Measurements from ENCODE around the gene WDR87. TPM values are rescaled to one million over a fixed set of nuclear protein-coding genes. Genes with fewer than 3 reads are reported as not detected.

WDR87 gene
- total and polyA plus RNA-seq, 10 of the 15 experiments (the other 5 are each of a cell fraction or from before 2014, with no cell fraction given), result not detected

DNA sequence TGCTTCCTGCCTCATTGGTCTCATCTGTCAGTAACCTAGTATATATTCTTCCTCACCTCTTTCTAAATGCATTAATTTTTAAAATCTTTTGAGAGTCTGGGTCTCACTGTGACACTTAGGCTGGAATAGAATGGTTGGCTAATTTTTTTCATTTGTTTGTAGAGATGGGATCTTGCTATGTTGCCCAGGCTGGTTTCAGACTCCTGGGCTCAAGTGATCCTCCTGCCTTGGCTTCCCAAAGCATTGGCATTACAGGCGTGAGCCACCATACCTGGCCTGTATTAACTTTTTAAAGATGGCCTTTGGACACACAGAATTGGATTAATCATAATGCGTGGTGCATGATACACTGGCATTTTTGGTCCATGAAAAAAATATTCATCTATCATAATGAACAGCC is 30.5 kb upstream of the WDR87 start (continued):
- TF ChIP-seq ETV6 (conservative IDR thresholded peaks at IDR 0.05 in 1 of 2, IDR thresholded peaks at IDR 0.05 in 1 of 2; ENCODE audit: borderline replicate concordance in 1 of 2, low read depth in 1 of 2), result no peak
- no peak for TF ChIP-seq SPI1 (IDR thresholded peaks at IDR 0.05; ENCODE audit: borderline replicate concordance, insufficient read depth, low read depth, low read length)
- no peak for TF ChIP-seq SUPT20H (IDR thresholded peaks at IDR 0.05; ENCODE audit: borderline replicate concordance, control insufficient read depth, low read depth, low read length)
- TF ChIP-seq NR2F1 (conservative IDR thresholded peaks at IDR 0.05), result no peak
- TF ChIP-seq NFIC (IDR thresholded peaks at IDR 0.05; ENCODE audit: low read depth, low read length), result no peak
- TF ChIP-seq, protein P1, sequence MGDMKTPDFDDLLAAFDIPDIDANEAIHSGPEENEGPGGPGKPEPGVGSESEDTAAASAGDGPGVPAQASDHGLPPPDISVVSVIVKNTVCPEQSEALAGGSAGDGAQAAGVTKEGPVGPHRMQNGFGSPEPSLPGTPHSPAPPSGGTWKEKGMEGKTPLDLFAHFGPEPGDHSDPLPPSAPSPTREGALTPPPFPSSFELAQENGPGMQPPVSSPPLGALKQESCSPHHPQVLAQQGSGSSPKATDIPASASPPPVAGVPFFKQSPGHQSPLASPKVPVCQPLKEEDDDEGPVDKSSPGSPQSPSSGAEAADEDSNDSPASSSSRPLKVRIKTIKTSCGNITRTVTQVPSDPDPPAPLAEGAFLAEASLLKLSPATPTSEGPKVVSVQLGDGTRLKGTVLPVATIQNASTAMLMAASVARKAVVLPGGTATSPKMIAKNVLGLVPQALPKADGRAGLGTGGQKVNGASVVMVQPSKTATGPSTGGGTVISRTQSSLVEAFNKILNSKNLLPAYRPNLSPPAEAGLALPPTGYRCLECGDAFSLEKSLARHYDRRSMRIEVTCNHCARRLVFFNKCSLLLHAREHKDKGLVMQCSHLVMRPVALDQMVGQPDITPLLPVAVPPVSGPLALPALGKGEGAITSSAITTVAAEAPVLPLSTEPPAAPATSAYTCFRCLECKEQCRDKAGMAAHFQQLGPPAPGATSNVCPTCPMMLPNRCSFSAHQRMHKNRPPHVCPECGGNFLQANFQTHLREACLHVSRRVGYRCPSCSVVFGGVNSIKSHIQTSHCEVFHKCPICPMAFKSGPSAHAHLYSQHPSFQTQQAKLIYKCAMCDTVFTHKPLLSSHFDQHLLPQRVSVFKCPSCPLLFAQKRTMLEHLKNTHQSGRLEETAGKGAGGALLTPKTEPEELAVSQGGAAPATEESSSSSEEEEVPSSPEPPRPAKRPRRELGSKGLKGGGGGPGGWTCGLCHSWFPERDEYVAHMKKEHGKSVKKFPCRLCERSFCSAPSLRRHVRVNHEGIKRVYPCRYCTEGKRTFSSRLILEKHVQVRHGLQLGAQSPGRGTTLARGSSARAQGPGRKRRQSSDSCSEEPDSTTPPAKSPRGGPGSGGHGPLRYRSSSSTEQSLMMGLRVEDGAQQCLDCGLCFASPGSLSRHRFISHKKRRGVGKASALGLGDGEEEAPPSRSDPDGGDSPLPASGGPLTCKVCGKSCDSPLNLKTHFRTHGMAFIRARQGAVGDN (IDR thresholded peaks at IDR 0.05), result no peak
- TF ChIP-seq SUZ12 (IDR thresholded peaks at IDR 0.05; ENCODE audit: unreplicated experiment), result no peak

DNA sequence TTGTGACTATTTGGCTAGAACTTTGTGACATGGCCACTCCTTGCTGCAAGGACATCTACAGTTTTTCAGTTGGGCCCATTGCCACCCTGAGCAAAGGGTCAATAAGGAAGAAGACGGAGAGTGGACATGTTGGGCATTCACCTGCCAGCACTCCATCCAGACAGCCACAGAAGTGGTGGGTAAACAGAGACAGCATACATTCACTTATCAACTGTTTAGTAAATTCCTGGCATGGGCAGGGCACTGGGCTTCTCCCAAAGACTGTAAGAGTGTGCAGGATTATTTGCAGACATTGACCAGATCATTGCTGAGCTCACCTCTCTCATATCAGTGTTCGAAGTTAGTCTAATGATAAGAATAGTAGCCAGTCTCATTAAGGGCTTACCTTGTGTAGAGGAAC is 29.8 kb upstream of the WDR87 start:
- H3K79me2 ChIP-seq (ENCODE audit: control insufficient read depth, insufficient read depth, low read length), result peaks cover 77% of the 10 kb centered on the region
- RAD21 ChIA-PET (ENCODE audit: unreplicated experiment), result interaction anchor here (1.2 kb wide), 1 partner anchor 18 kb away, joined by 3 read pairs; no protein-coding TSS in a partner anchor
- CTCF ChIA-PET, result no interaction called here
- no peak overlapping the region for H3K4me3 ChIP-seq
- SMC1A ChIA-PET (ENCODE audit: uncharacterized antibody, unreplicated experiment), result no interaction called here
- peaks cover 18% of the 10 kb centered on the region for H3K4me1 ChIP-seq (ENCODE audit: control insufficient read depth, insufficient read depth, low read length)
- H2AFZ ChIP-seq (ENCODE audit: control insufficient read depth, low read depth, low read length), result no peak overlapping the region
- FAIRE-seq (no peak), ATAC-seq (no peak), DNase-seq (ENCODE audit: low read depth, low spot score) (no peak)
- no peak overlapping the region for H3K9ac ChIP-seq (ENCODE audit: control insufficient read depth, insufficient read depth, low read length)
- 97% methylated on average over 2 of the region's 2 CpGs for WGBS (ENCODE audit: insufficient coverage, insufficient replicate concordance, low lambda C conversion rate, missing lambda C conversion rate)
- no TSS peak for BruUV-seq (replicated peaks)
- peaks cover 4 to 25% of the 10 kb centered on the region in 2 experiments; a peak in 3 of 4 replicates for H3K36me3 ChIP-seq (ENCODE audit: control insufficient read depth in 2 of 2, insufficient read depth in 2 of 2, low read length in 1 of 2)
- no peak overlapping the region for H3K4me2 ChIP-seq (ENCODE audit: control insufficient read depth, insufficient read depth)
- intact Hi-C loops (cut with micrococcal nuclease; ENCODE audit: unreplicated experiment) (no loop called here), in situ Hi-C loops (cut with MboI) (no loop called here)
- no peak overlapping the region for H3K27ac ChIP-seq (ENCODE audit: control insufficient read depth, insufficient read depth)
- H3K27me3 ChIP-seq (replicated peaks in 1 of 2; ENCODE audit: control insufficient read depth in 2 of 2, insufficient read depth in 2 of 2, low read length in 1 of 2), result no peaks in the 10 kb centered on the region
- POLR2A ChIA-PET, result interaction anchor here (0.6 kb wide), 1 partner anchor 26 kb away, joined by 6 read pairs; no protein-coding TSS in a partner anchor
- no peaks in the 10 kb centered on the region for H4K20me1 ChIP-seq (ENCODE audit: control insufficient read depth, insufficient read depth)
- H3K9me3 ChIP-seq (replicated peaks; ENCODE audit: control insufficient read depth, insufficient read depth, low read length), result peaks cover 31% of the 10 kb centered on the region
- no peak for TF ChIP-seq RUNX3 (IDR thresholded peaks at IDR 0.05; ENCODE audit: low read length)
- TF ChIP-seq RAD21 (IDR thresholded peaks at IDR 0.05; ENCODE audit: insufficient read depth, low read depth, low read length), result no peak
- TF ChIP-seq SP1 (IDR thresholded peaks at IDR 0.05; ENCODE audit: low read depth, low read length), result no peak
- TF ChIP-seq NR2C1 (IDR thresholded peaks at IDR 0.05), result no peak
- TF ChIP-seq, protein P2, sequence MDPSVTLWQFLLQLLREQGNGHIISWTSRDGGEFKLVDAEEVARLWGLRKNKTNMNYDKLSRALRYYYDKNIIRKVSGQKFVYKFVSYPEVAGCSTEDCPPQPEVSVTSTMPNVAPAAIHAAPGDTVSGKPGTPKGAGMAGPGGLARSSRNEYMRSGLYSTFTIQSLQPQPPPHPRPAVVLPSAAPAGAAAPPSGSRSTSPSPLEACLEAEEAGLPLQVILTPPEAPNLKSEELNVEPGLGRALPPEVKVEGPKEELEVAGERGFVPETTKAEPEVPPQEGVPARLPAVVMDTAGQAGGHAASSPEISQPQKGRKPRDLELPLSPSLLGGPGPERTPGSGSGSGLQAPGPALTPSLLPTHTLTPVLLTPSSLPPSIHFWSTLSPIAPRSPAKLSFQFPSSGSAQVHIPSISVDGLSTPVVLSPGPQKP (IDR thresholded peaks at IDR 0.05; ENCODE audit: low read depth, low read length), result no peak
- no peak for TF ChIP-seq MXI1 (IDR thresholded peaks at IDR 0.05; ENCODE audit: low read depth, low read length)
- TF ChIP-seq EP300 (IDR thresholded peaks at IDR 0.05; ENCODE audit: borderline replicate concordance in 1 of 2, control insufficient read depth in 1 of 2, low read depth in 2 of 2, low read length in 2 of 2), result no peak
- no peak for TF ChIP-seq ATF3 (IDR thresholded peaks at IDR 0.05; ENCODE audit: borderline replicate concordance, extremely low read depth, low read depth, low read length)
- TF ChIP-seq KDM1A (IDR thresholded peaks at IDR 0.05; ENCODE audit: borderline replicate concordance), result no peak
- no peak for TF ChIP-seq SMAD1 (IDR thresholded peaks at IDR 0.05; ENCODE audit: low read depth, partially characterized antibody)
- TF ChIP-seq NFXL1 (IDR thresholded peaks at IDR 0.05; ENCODE audit: borderline replicate concordance), result no peak
- no peak for TF ChIP-seq TCF7 (IDR thresholded peaks at IDR 0.05; ENCODE audit: borderline replicate concordance)
